Heart right ventricle (tissue), 16 donors: ENCODE results near the gene DEF6. TPM values are rescaled to one million over a fixed set of nuclear protein-coding genes. Genes with fewer than 3 reads are reported as not detected.

Source experiments
- ATAC-seq, 8 donors: fragments of 200-7000 bp; cut with Tn5 transposase; one replicate each; pipeline ENCODE4 v1.9.1; 2020; ENCODE audit warnings: mild to moderate bottlenecking in 8 of 8, moderate library complexity in 8 of 8, moderate number of reproducible peaks in 1 of 8
- DNase-seq, 2 donors: peaks; one replicate each; pipeline ENCODE4 v3.0.0-alpha.2; 2020
- H3K27ac ChIP-seq, 10 donors: fragments of 200-600 bp; sonication (generic) in 2 of 10; one replicate each; pipeline versions ENCODE4 v1.5.0 to v1.8.0; 2020 to 2022; ENCODE audit warnings: mild to moderate bottlenecking in 3 of 10
- H3K27me3 ChIP-seq, 7 donors: fragments of 200-600 bp; one replicate each; pipeline ENCODE4 v1.8.0; 2021 to 2022; ENCODE audit warnings: mild to moderate bottlenecking in 2 of 7
- H3K36me3 ChIP-seq, 9 donors: fragments of 200-600 bp; sonication (generic) in 1 of 9; one replicate each; pipeline versions ENCODE4 v1.5.0 to v1.8.0; 2020 to 2022; ENCODE audit warnings: mild to moderate bottlenecking in 2 of 9
- H3K4me1 ChIP-seq, 9 donors: fragments of 200-600 bp; sonication (generic) in 1 of 9; one replicate each; pipeline versions ENCODE4 v1.5.0 to v1.8.0; 2020 to 2022; ENCODE audit warnings: mild to moderate bottlenecking in 4 of 9
- H3K4me3 ChIP-seq, 10 donors: fragments of 200-600 bp; sonication (generic) in 2 of 10; one replicate each; pipeline versions ENCODE4 v1.5.0 to v1.8.0; 2020 to 2022; ENCODE audit warnings: mild to moderate bottlenecking in 7 of 10, moderate library complexity in 2 of 10
- H3K9me3 ChIP-seq, 11 donors: fragments of 200-600 bp in 10 of 11; sonication (generic) in 2 of 11; one replicate each; pipeline versions ENCODE4 v1.5.0 to v1.8.0; 2013 to 2022; ENCODE audit warnings: mild to moderate bottlenecking in 2 of 11, control low read depth in 1 of 11, moderate library complexity in 1 of 11
- WGBS, 2 donors: extraction: QIAGEN DNeasy Blood & Tissue Kit; methylation state at CpG; one replicate each; pipeline ENCODE4 v1.1.7; 2013; ENCODE audit warnings: inconsistent platforms in 1 of 2; 5-methylcytosine and 5-hydroxymethylcytosine counted together
- intact Hi-C, 10 donors: fragments of 100-400 bp; cut with DNase I; formaldehyde crosslinking; loops; one replicate each; pipeline versions ENCODE4 v1.11.1 to v1.14.2; 2022
- polyA plus RNA-seq, 2 donors: library from polyadenylated mRNA; stranded (reverse); fragments of 200-250 nt; gene quantifications; one replicate each; pipeline ENCODE4 v1.2.3, GENCODE V29; 2013
- total RNA-seq, 10 donors: library from RNA; stranded (reverse); fragmentation: NEBNext Ultra II Directional in 3 of 10; extraction: Animal tissue kit (Norgen Biotek cat#: 25700) in 3 of 10; gene quantifications; one replicate each; pipeline versions ENCODE4 v1.2.1 to v1.2.4, GENCODE V29; 2021 to 2023
- TF ChIP-seq, protein P1 (sequence below), 9 donors: fragments of 200-600 bp; sonication (generic) in 2 of 9; IDR thresholded peaks; one replicate each; pipeline versions ENCODE4 v1.5.0 to v1.8.0; 2021 to 2022; ENCODE audit warnings: antibody characterized with exemption in 9 of 9, mild to moderate bottlenecking in 5 of 9, moderate library complexity in 1 of 9
- donor health status: Arrhythmogenic right ventricular cardiomyopathy.
- donor health status: ischemic (EF 13 %, LVEDD 7.1; RV severe dilation, severe dysfunction).
- donor health status: healthy with polysubstance abuse.
- donor health status: DM: no; HTN: yes; CAD: no.
- donor health status: DM: no; HTN: no; CAD: no.
- donor health status: ischemic (EF 25% LVEDD 6.9; RV normal size, moderate dysfunction).
- donor health status: ischemic (EF 25% LVEDD 5.7; RV mildly dilated, moderate dysfunction).
- donor health status: healthy.
- donor health status: DM: yes; HTN: yes; CAD: no.
- donor health status: Ischemic cardiomyopathy.
- donor health status: ischemic (EF 35%, LVEDD 5.7; RV mildly dilated, moderate dysfunction).
- donor health status: nonischemic (EF 11% LVEDD 7.7; RV severe dilation, severe dysfunction).
- donor health status: DM: yes; HTN: yes; CAD: no.
- donor health status: PGD.
- donor health status: ischemic (EF 29% LVEDD 5.4; RV normal size, mild dysfunction).
- donor health status: nonischemic (EF 23%, LVEDD 6.1; RV moderate dilation, normal function).

The DEF6 gene
- total and polyA plus RNA-seq, 12 donors = 0.62 to 8.8 (median 0.99) TPM

DNA sequence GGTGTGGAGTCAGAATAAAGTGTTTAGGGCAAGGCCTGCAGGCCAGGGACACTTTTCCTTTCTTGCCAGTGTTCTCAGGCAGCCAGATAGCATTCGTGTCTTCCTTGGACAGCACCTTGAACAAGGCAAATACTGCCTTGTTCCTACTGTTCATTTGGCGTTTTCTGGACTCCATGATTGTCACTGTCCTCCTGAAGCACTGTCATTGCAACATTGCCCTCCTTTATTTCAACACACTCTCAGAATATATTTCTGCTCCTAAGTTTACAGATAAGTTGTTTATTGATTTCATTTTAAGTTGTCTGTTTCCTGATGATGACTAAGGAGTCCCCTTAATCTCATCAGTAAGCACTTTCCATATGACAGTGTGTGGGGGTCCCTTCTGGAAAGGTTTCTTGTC, 15.1 kb upstream of the DEF6 start:
- H3K9me3 ChIP-seq = no peaks in the 10 kb centered on the region
- no peak for ATAC-seq
- peaks cover 0 to 68% (median 51%) of the 10 kb centered on the region in 9 donors for H3K36me3 ChIP-seq
- H3K27me3 ChIP-seq = no peaks in the 10 kb centered on the region
- intact Hi-C loops = no loop called here
- no peak for DNase-seq
- no peak overlapping the region for H3K4me3 ChIP-seq
- H3K27ac ChIP-seq = no peak overlapping the region
- WGBS, 2 donors = 85 to 96% methylated on average over 2 of the region's 2 CpGs
- TF ChIP-seq, protein P1, sequence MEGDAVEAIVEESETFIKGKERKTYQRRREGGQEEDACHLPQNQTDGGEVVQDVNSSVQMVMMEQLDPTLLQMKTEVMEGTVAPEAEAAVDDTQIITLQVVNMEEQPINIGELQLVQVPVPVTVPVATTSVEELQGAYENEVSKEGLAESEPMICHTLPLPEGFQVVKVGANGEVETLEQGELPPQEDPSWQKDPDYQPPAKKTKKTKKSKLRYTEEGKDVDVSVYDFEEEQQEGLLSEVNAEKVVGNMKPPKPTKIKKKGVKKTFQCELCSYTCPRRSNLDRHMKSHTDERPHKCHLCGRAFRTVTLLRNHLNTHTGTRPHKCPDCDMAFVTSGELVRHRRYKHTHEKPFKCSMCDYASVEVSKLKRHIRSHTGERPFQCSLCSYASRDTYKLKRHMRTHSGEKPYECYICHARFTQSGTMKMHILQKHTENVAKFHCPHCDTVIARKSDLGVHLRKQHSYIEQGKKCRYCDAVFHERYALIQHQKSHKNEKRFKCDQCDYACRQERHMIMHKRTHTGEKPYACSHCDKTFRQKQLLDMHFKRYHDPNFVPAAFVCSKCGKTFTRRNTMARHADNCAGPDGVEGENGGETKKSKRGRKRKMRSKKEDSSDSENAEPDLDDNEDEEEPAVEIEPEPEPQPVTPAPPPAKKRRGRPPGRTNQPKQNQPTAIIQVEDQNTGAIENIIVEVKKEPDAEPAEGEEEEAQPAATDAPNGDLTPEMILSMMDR (IDR thresholded peaks at IDR 0.05) = no peak
- peaks cover 0 to 17% (median 7%) of the 10 kb centered on the region in 9 donors for H3K4me1 ChIP-seq

DNA sequence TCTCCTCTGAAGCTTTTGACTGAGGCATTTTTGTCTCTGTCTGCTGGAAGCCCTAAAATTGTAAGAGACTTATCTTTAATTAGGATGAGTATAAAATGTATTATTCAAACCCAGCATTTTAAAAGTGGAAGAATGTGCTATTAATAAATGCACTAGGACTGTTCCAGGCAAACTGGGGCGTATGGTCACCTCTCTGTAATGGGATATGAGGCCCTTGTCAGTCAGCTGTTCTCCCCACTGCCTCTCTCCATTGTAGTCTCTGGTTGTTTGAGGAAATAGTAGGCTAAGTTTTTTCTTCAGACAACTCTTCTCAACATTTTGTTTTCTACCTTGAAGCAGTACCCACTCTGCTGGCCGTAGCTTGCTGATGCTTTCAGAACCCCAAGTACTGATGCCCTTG, 14.3 kb upstream of the DEF6 start:
- H3K27ac ChIP-seq = no peak overlapping the region
- ATAC-seq = no peak
- no peaks in the 10 kb centered on the region for H3K9me3 ChIP-seq
- 56 to 74% methylated on average over 2 of the region's 2 CpGs for WGBS, 2 donors
- H3K4me3 ChIP-seq = no peak overlapping the region
- H3K27me3 ChIP-seq = no peaks in the 10 kb centered on the region
- H3K4me1 ChIP-seq = peaks cover 0 to 18% (median 7%) of the 10 kb centered on the region in 9 donors
- intact Hi-C loops = no loop called here
- H3K36me3 ChIP-seq = peaks cover 0 to 77% (median 59%) of the 10 kb centered on the region in 9 donors
- DNase-seq = no peak
- TF ChIP-seq, protein P1 (IDR thresholded peaks at IDR 0.05) = no peak

- Histone ChIP-seq H3K27ac (no peak overlapping the region), H3K9me3 (no peaks in the 10 kb centered on the region), H3K4me1 (peaks cover 0 to 9% (median 0%) of the 10 kb centered on the region in 9 donors), H3K36me3 (peaks cover 0 to 100% (median 87%) of the 10 kb centered on the region in 9 donors), H3K27me3 (no peaks in the 10 kb centered on the region), H3K4me3 (no peak overlapping the region)
- no peak for DNase-seq
- intact Hi-C loops = no loop called here
- ATAC-seq = peak in 1 of 8 donors; percentile 19
- TF ChIP-seq, protein P1 (IDR thresholded peaks at IDR 0.05) = no peak
- WGBS, 2 donors = 90 to 95% methylated on average over 12 of the region's 12 CpGs
Measured at GRCh38 chr6:35287671-35288396, 9.8 kb upstream of the DEF6 start.

DNA sequence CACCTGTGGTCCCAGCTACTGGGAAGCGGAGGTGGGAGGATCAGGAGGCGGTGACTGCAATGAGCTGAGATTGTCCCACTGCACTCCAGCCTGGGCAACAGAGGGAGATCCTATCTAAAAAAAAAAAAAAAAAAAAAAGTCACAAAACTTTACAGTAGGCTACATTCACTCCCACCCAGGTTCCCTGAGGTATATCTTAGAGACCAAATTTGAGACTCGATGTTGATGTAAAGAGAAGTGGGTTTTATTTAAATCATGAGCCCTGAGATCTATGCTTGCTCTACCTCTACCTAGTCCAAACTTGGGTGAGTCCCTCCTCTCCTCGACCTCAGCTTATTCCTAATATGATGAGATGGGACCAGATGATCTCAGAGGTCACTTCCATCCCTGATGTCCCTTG, 8.8 kb upstream of the DEF6 start:
- H3K4me3 ChIP-seq = no peak overlapping the region
- intact Hi-C loops = no loop called here
- 73% methylated on average over 4 of the region's 4 CpGs for WGBS, 2 donors
- peaks cover 0 to 8% (median 0%) of the 10 kb centered on the region in 9 donors for H3K4me1 ChIP-seq
- DNase-seq = no peak
- no peaks in the 10 kb centered on the region for H3K9me3 ChIP-seq
- H3K36me3 ChIP-seq = peaks cover 0 to 100% (median 92%) of the 10 kb centered on the region in 9 donors
- no peaks in the 10 kb centered on the region for H3K27me3 ChIP-seq
- no peak for ATAC-seq
- TF ChIP-seq, protein P1 (IDR thresholded peaks at IDR 0.05) = no peak
- H3K27ac ChIP-seq = no peak overlapping the region
